COLO829 (cell line): Measurements from ENCODE around the gene C2orf80.
"Not testable (repeated sequence)": the region's sequence is repeated elsewhere in the genome, so short reads cannot be mapped to it uniquely, and the experiment has no call there.

Experiments
- DNase-seq: peaks from one replicate; pipeline ENCODE4 v3.0.0; 2012; ENCODE audit warnings: low spot score

C2orf80 gene

DNA sequence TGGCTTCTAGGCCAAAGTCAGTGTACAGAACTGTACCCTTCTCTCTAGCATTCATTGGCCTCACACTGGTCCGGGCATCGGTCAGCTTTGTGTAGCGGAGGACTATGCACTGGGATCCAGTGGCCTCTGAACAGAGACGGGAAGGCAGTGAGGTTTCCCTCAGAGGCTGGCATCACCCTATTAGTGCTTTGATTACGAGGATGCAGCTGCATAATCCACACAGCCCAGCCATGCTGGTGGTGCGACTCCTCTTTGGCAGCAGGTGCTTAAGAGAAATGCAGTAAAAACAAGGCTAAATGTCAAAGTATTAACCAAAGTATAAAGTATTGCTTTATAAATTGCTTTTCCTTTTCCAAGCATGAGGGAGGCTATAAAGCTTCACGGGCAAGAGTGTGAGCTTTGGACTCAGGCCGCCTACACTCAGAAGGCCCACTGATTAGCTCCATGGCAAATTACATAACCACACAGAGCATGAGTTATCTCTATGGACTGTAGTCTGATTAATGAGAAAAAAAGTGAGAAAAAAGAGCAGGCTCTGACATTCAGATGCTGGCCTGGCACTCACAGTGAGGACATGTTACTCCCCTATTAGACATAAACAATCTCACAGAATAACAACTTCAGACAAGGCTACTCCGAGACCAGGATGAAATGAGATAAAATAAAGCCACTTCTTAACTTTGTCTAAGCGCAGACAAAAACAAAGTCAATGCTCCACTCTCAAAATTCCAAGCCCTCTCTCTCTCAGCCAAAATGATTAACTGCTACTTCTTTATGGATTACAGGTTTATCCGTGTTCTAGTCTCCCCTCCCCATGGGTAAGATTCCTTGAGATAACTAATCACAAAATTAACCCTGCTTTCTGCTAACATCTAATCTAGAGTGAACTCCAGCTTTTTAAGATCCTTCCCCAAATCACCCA lies 53.8 kb downstream of the C2orf80 start:
- DNase-seq = no peak

DNA sequence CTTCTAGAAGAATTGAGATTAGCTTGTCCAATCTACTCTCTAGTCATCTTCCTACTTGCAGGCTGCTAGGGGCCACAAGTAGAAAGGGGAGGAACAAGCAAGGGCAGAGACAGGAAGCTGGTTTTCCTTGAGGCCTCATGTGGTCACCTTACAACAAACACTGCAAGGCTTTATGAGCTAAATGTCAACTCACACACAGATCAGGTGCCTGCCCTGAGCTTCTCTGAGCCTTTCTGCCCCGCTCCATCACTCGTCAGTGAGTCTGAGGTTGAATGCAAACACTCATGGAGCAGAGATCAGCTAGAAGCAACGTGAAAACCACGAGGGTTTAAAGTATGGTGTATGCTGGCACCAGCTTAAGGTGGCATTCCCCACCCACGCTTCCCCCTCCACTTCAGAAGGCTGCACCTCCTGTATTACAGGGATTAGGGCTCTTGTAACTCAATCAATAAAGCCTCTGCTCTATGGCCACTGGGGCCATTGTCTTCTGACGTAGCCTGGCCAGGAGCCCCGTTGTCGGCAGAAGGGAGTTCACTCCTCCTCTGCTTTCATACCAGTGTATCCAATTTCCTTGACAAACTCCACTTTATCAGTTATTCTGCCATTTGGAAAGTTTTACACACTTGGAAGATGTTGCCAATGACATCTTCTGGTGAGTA lies 54.8 kb downstream of the C2orf80 start:
- peak; percentile 10 for DNase-seq

DNA sequence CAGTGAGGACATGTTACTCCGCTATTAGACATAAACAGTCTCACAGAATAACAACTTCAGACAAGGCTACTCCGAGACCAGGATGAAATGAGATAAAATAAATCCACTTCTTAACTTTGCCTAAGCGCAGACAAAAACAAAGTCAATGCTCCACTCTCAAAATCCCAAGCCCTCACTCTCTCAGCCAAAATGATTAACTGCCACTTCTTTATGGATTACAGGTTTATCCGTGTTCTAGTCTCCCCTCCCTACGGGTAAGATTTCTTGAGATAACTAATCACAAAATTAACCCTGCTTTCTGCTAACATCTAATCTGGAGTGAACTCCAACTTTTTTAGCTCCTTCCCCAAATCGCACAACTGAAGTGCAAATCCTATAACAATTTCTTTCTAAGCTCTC lies 59.1 kb downstream of the C2orf80 start:
- DNase-seq = no peak

DNA sequence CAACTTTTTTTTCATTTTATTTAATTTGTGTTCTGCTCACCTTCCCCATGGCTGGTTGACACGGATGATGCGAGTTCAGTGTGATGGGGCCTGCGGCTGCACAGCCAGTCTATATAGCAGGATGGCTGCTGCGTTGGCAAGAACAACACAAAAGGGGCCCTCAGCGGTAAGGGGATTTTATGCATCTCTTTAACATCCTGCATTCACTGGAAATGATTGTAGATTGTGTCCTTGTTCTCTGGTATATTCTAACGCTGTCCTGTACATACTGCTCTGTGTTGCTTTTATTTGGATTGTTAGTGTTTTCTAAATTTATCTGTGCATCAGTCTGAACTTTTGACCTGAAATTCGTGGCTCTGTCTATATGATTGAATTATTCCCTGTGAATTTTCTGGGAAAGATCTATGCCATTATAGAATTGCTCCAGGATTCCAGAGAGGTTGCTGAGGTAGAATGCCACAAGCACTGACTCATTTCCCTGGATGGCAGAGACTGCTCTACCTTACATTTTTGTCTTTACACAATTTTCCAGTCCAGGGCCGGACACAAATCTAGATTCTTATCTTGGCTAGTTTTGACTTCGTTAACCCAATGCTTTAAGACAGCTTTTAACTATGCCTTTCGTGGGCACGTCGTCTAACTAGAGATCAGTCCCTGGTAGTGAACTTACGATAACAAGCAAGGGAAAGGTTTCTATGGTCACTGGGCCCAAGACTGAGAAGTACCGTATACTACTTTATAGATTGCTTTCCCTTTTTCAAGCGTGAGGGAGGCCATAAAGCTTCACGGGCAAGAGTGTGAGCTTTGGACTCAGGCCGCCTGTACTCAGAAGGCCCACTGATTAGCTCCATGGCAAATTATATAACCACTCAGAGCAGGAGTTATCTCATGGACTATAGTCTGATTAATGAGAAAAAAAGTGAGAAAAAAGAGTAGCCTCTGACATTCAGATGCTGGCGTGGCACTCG lies 59.8 kb downstream of the C2orf80 start, which contains the start of gene CRYGC:
TSS of gene CRYGC (minus strand) at position 85 of the 968 bp plus-strand sequence. CDS start at position 49, 36 bp downstream.
- no peak for DNase-seq

DNA sequence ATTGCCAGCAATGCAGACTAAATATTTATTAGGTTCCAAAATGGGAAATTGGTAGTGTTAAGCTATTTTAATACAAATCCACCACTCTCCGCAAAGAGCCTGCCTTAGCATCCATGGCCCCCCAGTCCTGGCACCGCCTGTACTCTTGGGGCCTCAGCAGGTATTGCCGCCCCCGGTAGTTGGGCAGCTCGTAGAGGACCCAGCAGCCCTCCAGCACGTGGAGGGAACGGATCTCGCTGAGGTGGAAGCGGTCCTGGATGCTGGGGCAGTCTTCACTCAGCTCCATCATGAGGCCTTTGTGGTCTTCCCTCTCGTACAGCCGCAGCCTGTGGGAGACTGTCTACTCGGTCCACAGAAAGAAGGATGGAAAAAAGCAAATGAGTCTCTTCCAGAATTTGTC lies 61.7 kb downstream of the C2orf80 start:
- DNase-seq = no peak

DNA sequence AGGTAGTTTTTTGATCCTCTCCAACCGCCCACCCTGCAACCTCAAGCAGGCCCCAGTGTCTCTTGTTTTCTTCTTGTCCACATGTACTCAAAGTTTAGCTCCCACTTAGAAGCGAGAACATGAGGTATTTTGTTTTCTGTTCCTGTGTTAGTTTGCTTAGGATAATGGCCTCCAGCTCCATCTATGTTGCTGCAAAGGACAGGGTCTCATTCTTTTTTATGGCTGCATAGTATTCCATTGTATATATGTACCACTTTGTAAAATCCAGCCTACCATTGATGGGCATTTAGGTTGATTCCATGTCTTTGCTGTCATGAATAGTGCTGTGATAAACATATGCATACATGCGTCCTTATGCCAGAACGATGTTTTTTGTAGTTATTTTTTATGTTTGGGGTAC lies 62.7 kb downstream of the C2orf80 start:
- DNase-seq = no peak

DNA sequence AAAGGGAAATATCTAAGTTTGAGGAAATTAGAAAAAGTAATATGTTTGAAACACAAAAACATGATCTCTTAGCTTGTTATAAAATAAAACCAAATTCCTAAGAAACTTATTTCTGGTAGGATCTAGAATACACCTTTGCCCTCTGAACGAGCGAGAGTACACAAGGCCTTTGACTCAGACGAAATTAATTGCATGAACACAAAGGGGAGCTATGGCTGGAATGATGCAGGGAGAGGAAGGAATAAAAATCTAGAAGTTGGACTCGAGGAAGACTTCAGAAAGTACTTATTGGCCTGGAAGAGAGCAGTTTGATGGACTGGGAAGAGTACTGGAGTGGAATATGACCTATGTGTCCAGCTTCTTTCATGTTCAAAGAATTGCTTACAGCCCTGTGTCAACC lies 64.6 kb downstream of the C2orf80 start:
- no peak for DNase-seq

DNA sequence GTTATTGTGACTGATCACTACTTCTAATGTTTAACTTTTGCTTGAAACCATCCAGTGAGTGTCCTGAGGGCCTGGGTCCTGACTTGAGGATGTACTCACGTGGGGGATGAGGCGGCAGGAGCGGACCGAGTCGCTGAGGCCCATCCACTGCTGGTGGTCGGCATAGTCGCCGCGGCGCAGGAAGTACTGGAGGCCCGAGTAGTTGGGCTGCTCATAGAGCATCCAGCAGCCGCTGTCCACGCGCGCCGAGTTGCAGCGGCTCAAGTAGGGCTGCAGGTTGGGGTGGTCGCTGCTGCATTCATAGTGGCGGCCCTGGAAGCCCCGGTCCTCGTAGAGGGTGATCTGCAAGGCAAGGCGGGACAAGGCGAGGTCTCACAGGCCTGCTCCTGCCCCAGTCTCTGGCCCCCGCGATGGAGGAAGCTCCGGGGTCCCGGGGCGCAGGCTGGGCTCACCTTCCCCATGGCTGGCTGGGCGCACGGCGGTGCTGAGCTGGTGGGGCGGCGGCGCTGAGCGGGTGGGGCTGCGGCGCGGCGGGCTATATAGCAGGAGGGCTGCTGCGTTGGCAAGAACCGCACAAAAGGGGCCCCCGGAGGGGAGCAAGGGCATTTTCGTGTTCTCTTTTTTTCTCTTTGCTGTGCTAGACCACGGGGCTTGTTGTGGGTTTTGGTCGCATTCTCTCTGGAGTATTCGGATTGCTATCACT lies 65.7 kb downstream of the C2orf80 start, which contains the start of gene CRYGD:
TSS of gene CRYGD (minus strand) at position 512 of the 703 bp plus-strand sequence. CDS start at position 461, 51 bp downstream.
- not testable (repeated sequence) for DNase-seq

DNA sequence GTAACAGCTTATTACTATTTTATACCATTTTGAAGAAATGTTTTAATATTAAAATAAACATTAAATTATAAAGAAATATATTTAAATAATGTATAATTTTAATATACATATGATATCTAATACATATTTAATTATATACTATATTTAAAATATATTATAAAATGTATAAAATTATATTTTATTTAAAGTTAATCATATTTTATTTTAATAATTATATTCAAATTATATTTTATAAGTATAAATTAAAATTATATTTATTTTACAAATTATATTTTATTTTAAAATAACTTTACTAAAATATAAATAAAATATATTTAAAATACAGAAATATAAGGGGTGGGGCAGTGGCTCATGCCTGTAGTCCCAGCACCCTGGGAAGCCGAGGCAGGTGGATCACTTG lies 67.6 kb downstream of the C2orf80 start:
- DNase-seq = no peak

DNA sequence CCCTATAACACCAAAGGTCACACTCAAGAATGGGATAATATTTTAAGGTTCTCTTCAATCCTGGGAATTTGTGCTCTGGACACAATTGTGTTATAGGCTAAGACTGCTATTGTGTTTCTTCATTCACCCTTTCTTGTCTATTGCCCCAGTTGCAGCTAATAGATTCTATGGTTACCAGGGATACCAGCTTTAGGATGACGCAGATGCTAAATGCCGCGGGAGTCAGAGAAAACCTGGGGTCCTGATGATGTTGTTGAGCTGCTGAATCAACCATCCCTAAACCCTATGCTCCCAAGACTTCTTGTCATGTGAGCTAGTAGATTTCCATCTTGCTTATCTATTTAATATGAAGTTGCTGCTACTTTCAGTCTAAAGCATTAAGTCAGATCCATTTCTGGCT lies 70.9 kb downstream of the C2orf80 start:
- no peak for DNase-seq

DNA sequence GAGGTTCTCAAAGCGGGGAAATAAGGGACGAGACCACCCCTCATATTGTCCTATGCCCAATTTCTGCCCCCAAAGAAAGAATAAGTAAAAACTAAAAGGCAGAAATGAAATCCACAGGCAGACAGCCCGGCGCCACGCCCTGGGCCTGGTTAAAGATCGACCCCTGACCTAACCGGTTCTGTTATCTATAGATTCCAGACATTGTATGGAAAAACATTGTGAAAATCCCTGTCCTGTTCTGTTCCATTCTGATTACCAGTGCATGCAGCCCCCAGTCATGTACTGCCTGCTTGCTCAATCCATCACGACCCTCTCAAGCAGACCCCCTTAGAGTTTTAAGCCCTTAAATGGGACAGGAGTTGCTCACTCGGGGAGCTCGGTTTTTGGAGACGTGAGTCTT lies 72.4 kb downstream of the C2orf80 start:
- DNase-seq = not testable (repeated sequence)
